CD14-positive monocyte (primary cell): Measurements from ENCODE around the gene KCNMA1. TPM values are rescaled to one million over a fixed set of nuclear protein-coding genes. Genes with fewer than 3 reads are reported as not detected.

Experiments used
- DNase-seq, 3 donors: peaks; one replicate each; pipeline ENCODE4 v3.0.0-alpha.2; 2011 to 2022
- H2AFZ ChIP-seq: 2 replicates; pipeline ENCODE4 v1.6.0; 2012; ENCODE audit warnings: mild to moderate bottlenecking, low read depth, low read length, inconsistent platforms; ENCODE audit not compliant: insufficient read depth, poor library complexity, severe bottlenecking
- H3K27ac ChIP-seq, 2 donors: 1 replicate in 1 of 2; 2 replicates in 1 of 2; pipeline ENCODE4 v1.5.1; 2012 to 2013; ENCODE audit warnings: low read length in 2 of 2, control low read depth in 1 of 2, inconsistent platforms in 1 of 2, low read depth in 1 of 2, mild to moderate bottlenecking in 1 of 2
- H3K27me3 ChIP-seq, 2 donors: one replicate each; pipeline versions ENCODE4 v1.6.0 to v1.6.1; 2011 to 2013; ENCODE audit warnings: low read length in 2 of 2; ENCODE audit not compliant: control insufficient read depth in 2 of 2, insufficient read depth in 2 of 2
- H3K36me3 ChIP-seq, 2 donors: replicated peaks in 1 of 2; 1 replicate in 1 of 2; 2 replicates in 1 of 2; pipeline versions ENCODE4 v1.5.1 to v1.6.1; 2012 to 2013; ENCODE audit warnings: low read length in 2 of 2, control low read depth in 1 of 2, inconsistent platforms in 1 of 2, mild to moderate bottlenecking in 1 of 2; ENCODE audit not compliant: insufficient read depth in 2 of 2, control insufficient read depth in 1 of 2
- H3K4me1 ChIP-seq, 2 donors: 1 replicate in 1 of 2; 2 replicates in 1 of 2; pipeline versions ENCODE4 v1.5.1 to v1.6.1; 2012 to 2013; ENCODE audit warnings: low read length in 2 of 2, control low read depth in 1 of 2, inconsistent platforms in 1 of 2, mild to moderate bottlenecking in 1 of 2, moderate library complexity in 1 of 2; ENCODE audit not compliant: insufficient read depth in 2 of 2, control insufficient read depth in 1 of 2
- H3K4me2 ChIP-seq: replicated peaks from 2 replicates; pipeline ENCODE3; 2012; ENCODE audit warnings: low read length, moderate library complexity, mild to moderate bottlenecking; ENCODE audit not compliant: poor library complexity, severe bottlenecking; ENCODE audit errors: extremely low read depth
- H3K4me3 ChIP-seq, 3 experiments: fragments of 200-600 bp in 1 of 3; sonication (generic) in 1 of 3; replicated peaks in 1 of 3; 1 replicate in 2 of 3; 2 replicates in 1 of 3; pipeline ENCODE4 v1.5.1; 2011 to 2013; ENCODE audit warnings: low read length in 3 of 3, mild to moderate bottlenecking in 3 of 3, control low read depth in 2 of 3, low read depth in 2 of 3, inconsistent platforms in 1 of 3, moderate library complexity in 1 of 3
- H3K79me2 ChIP-seq: 2 replicates; pipeline ENCODE4 v1.6.0; 2012; ENCODE audit warnings: mild to moderate bottlenecking, control low read depth, inconsistent platforms, low read length, moderate library complexity; ENCODE audit not compliant: insufficient read depth
- H3K9ac ChIP-seq: 2 replicates; pipeline ENCODE4 v1.6.0; 2017; ENCODE audit warnings: low read length, mild to moderate bottlenecking; ENCODE audit not compliant: insufficient read depth, poor library complexity, severe bottlenecking
- H3K9me3 ChIP-seq, 2 donors: replicated peaks in 1 of 2; 1 replicate in 1 of 2; 2 replicates in 1 of 2; pipeline versions ENCODE4 v1.5.1 to v1.6.1; 2012 to 2013; ENCODE audit warnings: low read length in 2 of 2, control low read depth in 1 of 2; ENCODE audit not compliant: control insufficient read depth in 1 of 2, insufficient read depth in 1 of 2
- H4K20me1 ChIP-seq: 2 replicates; pipeline ENCODE4 v1.6.0; 2012; ENCODE audit warnings: mild to moderate bottlenecking, low read length, control low read depth, moderate library complexity; ENCODE audit not compliant: insufficient read depth
- H3K27ac Mint-ChIP-seq, 7 donors: one replicate each; pipeline ENCODE4 v1.8.0; 2020; ENCODE audit warnings: mild to moderate bottlenecking in 7 of 7, mixed read lengths in 7 of 7, moderate library complexity in 6 of 7, inconsistent platforms in 2 of 7
- H3K27me3 Mint-ChIP-seq, 3 donors: one replicate each; pipeline ENCODE4 v1.8.0; 2021 to 2022; ENCODE audit warnings: low read depth in 3 of 3, mild to moderate bottlenecking in 3 of 3, mixed read lengths in 3 of 3, moderate library complexity in 3 of 3, inconsistent platforms in 1 of 3
- H3K36me3 Mint-ChIP-seq, 2 donors: one replicate each; pipeline ENCODE4 v1.8.0; 2020; ENCODE audit warnings: mixed read lengths in 2 of 2, inconsistent platforms in 1 of 2, mild to moderate bottlenecking in 1 of 2
- H3K4me1 Mint-ChIP-seq: one replicate; pipeline ENCODE4 v1.8.0; 2020; ENCODE audit warnings: mild to moderate bottlenecking, mixed read lengths
- H3K4me3 Mint-ChIP-seq, 2 donors: one replicate each; pipeline ENCODE4 v1.8.0; 2020; ENCODE audit warnings: mild to moderate bottlenecking in 2 of 2, mixed read lengths in 2 of 2, moderate library complexity in 1 of 2
- H3K9me3 Mint-ChIP-seq, 7 donors: one replicate each; pipeline ENCODE4 v1.8.0; 2020 to 2022; ENCODE audit warnings: mixed read lengths in 7 of 7, mild to moderate bottlenecking in 6 of 7, moderate library complexity in 6 of 7, inconsistent platforms in 2 of 7
- CTCF ChIP-seq: fragments of 200-600 bp; IDR thresholded peaks from one replicate; pipeline ENCODE4 v1.8.0; 2022; ENCODE audit warnings: antibody characterized with exemption, mild to moderate bottlenecking
- WGBS: methylation state at CpG from one replicate; pipeline ENCODE4 v1.1.5; 2013; ENCODE audit warnings: missing lambda C conversion rate; ENCODE audit not compliant: insufficient coverage; 5-methylcytosine and 5-hydroxymethylcytosine counted together
- intact Hi-C, 2 donors: fragments of 100-400 bp; cut with micrococcal nuclease; formaldehyde crosslinking; loops; one replicate each; pipeline versions ENCODE4 v1.15.0 to v1.15.1; 2023
- polyA plus RNA-seq, 3 donors: library from polyadenylated mRNA; depleted of rRNA in 1 of 3; unstranded in 2 of 3; stranded (reverse) in 1 of 3; fragments of 300-500 nt in 2 of 3; fragments of >200 nt in 1 of 3; fragmentation: Illumina TruSeq in 2 of 3; gene quantifications; 1 replicate in 2 of 3; 2 replicates in 1 of 3; pipeline ENCODE4 v1.2.3, GENCODE V29; 2012 to 2021

The KCNMA1 gene
- polyA plus RNA-seq, 3 donors, result 0.11 to 1.0 TPM; not detected in 1

- no peak for TF ChIP-seq CTCF
- H2AFZ ChIP-seq, result no peak overlapping the region
- H3K9ac ChIP-seq, result no peak overlapping the region
- Mint-ChIP-seq H3K36me3 (no peaks in the 10 kb centered on the region), H3K4me1 (peaks cover 2% of the 10 kb centered on the region), H3K27ac (no peak overlapping the region), H3K27me3 (peaks cover 0 to 7% (median 3%) of the 10 kb centered on the region in 3 donors), H3K9me3 (no peaks in the 10 kb centered on the region), H3K4me3 (no peak overlapping the region)
- intact Hi-C loops, result no loop called here
- H3K27ac ChIP-seq, result no peak overlapping the region
- H3K79me2 ChIP-seq, result no peaks in the 10 kb centered on the region
- no peak for DNase-seq
- no peaks in the 10 kb centered on the region for H4K20me1 ChIP-seq
- 91% methylated on average over 1 of the region's 2 CpGs for WGBS
- H3K27me3 ChIP-seq, result peaks cover 0 to 2% of the 10 kb centered on the region in 2 donors
- H3K4me1 ChIP-seq, result no peaks in the 10 kb centered on the region
- no peaks in the 10 kb centered on the region for H3K36me3 ChIP-seq
- no peak overlapping the region for H3K4me2 ChIP-seq
- H3K4me3 ChIP-seq, result no peak overlapping the region
- H3K9me3 ChIP-seq, result no peaks in the 10 kb centered on the region
These were observed 644.4 kb downstream of the KCNMA1 start for GRCh38 chr10:76993213-76993612.

- peaks cover 2% of the 10 kb centered on the region for H3K4me1 Mint-ChIP-seq
- Histone ChIP-seq H2AFZ (no peak overlapping the region), H4K20me1 (no peaks in the 10 kb centered on the region), H3K4me2 (no peak overlapping the region), H3K4me1 (no peaks in the 10 kb centered on the region), H3K27me3 (peaks cover 0 to 2% of the 10 kb centered on the region in 2 donors), H3K79me2 (no peaks in the 10 kb centered on the region), H3K36me3 (no peaks in the 10 kb centered on the region), H3K9me3 (no peaks in the 10 kb centered on the region), H3K27ac (no peak overlapping the region), H3K9ac (no peak overlapping the region), H3K4me3 (no peak overlapping the region)
- no peaks in the 10 kb centered on the region for H3K9me3 Mint-ChIP-seq
- intact Hi-C loops, result no loop called here
- WGBS, result 40% methylated on average over 1 of the region's 3 CpGs
- no peaks in the 10 kb centered on the region for H3K36me3 Mint-ChIP-seq
- peaks cover 0 to 5% (median 3%) of the 10 kb centered on the region in 3 donors for H3K27me3 Mint-ChIP-seq
- no peak for TF ChIP-seq CTCF
- DNase-seq, result no peak
- no peak overlapping the region for H3K4me3 Mint-ChIP-seq
- no peak overlapping the region for H3K27ac Mint-ChIP-seq
These were observed 645.1 kb downstream of the KCNMA1 start for GRCh38 chr10:76992467-76992866.
